Lower leg skin (tissue), 4 donors: ENCODE results near the gene ASB6. TPM values are rescaled to one million over a fixed set of nuclear protein-coding genes. Genes with fewer than 3 reads are reported as not detected.

Experiments
- DNase-seq, 2 donors: peaks; one replicate each; pipeline ENCODE4 v3.0.0-alpha.2; 2019; ENCODE audit warnings: low spot score in 2 of 2
- H3K4me3 ChIP-seq: fragments of 200-600 bp; sonication (generic); 2 replicates; pipeline ENCODE4 v1.5.1; 2017; ENCODE audit warnings: mild to moderate bottlenecking, low read depth; ENCODE audit not compliant: poor library complexity, severe bottlenecking
- CTCF ChIP-seq, 3 donors: fragments of 450-650 bp; IDR thresholded peaks; one replicate each; pipeline ENCODE4 v1.5.1; 2016; ENCODE audit warnings: antibody characterized with exemption in 3 of 3, mild to moderate bottlenecking in 3 of 3, moderate library complexity in 2 of 3
- POLR2A ChIP-seq, 2 donors: fragments of 450-650 bp; IDR thresholded peaks; one replicate each; pipeline ENCODE4 v1.6.1; 2016 to 2017; ENCODE audit warnings: antibody characterized with exemption in 2 of 2, mild to moderate bottlenecking in 1 of 2, moderate library complexity in 1 of 2
- WGBS, 2 donors: methylation state at CpG; one replicate each; pipeline ENCODE4 v1.1.5; 2018; 5-methylcytosine and 5-hydroxymethylcytosine counted together
- intact Hi-C: fragments of 100-400 bp; cut with DNase I; formaldehyde crosslinking; loops from one replicate; pipeline ENCODE4 v1.15.0; 2023; ENCODE audit warnings: low total_unique reads
- total RNA-seq, 4 donors: library from RNA; depleted of rRNA; stranded (reverse); fragments of >200 nt; gene quantifications; one replicate each; pipeline ENCODE4 v1.1.0, GENCODE V29; 2016

ASB6 gene
- total RNA-seq, 4 donors from 2014 or later = 33.0 to 46.9 (median 40.1) TPM

GRCh38 chr9:129640871-129641749, 841 bp downstream of the ASB6 start:
- intact Hi-C loops = loop anchor here (5.0 kb wide), 1 partner anchor 146 kb away; no protein-coding TSS in a partner anchor
- WGBS, 2 donors = 11 to 13% methylated on average over 38 to 44 of the region's 44 CpGs
- TF ChIP-seq POLR2A (IDR thresholded peaks at IDR 0.05) (no peak), CTCF (IDR thresholded peaks at IDR 0.05) (no peak)
- peak overlapping the region; percentile 80 for H3K4me3 ChIP-seq
- no peak for DNase-seq

GRCh38 chr9:129640086-129640870, 1.7 kb downstream of the ASB6 start:
- WGBS, 2 donors = 50% methylated on average over 24 to 25 of the region's 25 CpGs
- intact Hi-C loops = loop anchor here (5.0 kb wide), 1 partner anchor 147 kb away; no protein-coding TSS in a partner anchor
- TF ChIP-seq CTCF (IDR thresholded peaks at IDR 0.05) (no peak), POLR2A (IDR thresholded peaks at IDR 0.05) (no peak)
- DNase-seq = no peak
- H3K4me3 ChIP-seq = no peak overlapping the region

- H3K4me3 ChIP-seq = no peak overlapping the region
- 37 to 50% methylated on average over 9 to 11 of the region's 12 CpGs for WGBS, 2 donors
- TF ChIP-seq CTCF (IDR thresholded peaks at IDR 0.05) (no peak), POLR2A (IDR thresholded peaks at IDR 0.05) (no peak)
- no peak for DNase-seq
- intact Hi-C loops = loop anchor here (5.0 kb wide), 2 partner anchors 138 to 148 kb away; no protein-coding TSS in a partner anchor
Measured at GRCh38 chr9:129639756-129640085, 2.2 kb downstream of the ASB6 start.

- no peak overlapping the region for H3K4me3 ChIP-seq
- intact Hi-C loops = loop anchor here (5.0 kb wide), 1 partner anchor 138 kb away; no protein-coding TSS in a partner anchor
- 85 to 88% methylated on average over 16 to 17 of the region's 17 CpGs for WGBS, 2 donors
- DNase-seq = no peak
- TF ChIP-seq POLR2A (IDR thresholded peaks at IDR 0.05) (no peak), CTCF (IDR thresholded peaks at IDR 0.05) (no peak)
Measured at GRCh38 chr9:129639034-129639630, 2.8 kb downstream of the ASB6 start.

- H3K4me3 ChIP-seq = no peak overlapping the region
- WGBS, 2 donors = 73 to 82% methylated on average over 29 of the region's 29 CpGs
- TF ChIP-seq POLR2A (IDR thresholded peaks at IDR 0.05) (no peak), CTCF (IDR thresholded peaks at IDR 0.05) (no peak)
- no peak for DNase-seq
- intact Hi-C loops = loop anchor here (5.0 kb wide), 1 partner anchor 139 kb away; no protein-coding TSS in a partner anchor
Measured at GRCh38 chr9:129637673-129638439, 4.1 kb downstream of the ASB6 start.
